ENCODE results near the gene CYTH3. TPM values are rescaled to one million over a fixed set of nuclear protein-coding genes. Genes with fewer than 3 reads are reported as not detected.

CYTH3 gene, protein sequence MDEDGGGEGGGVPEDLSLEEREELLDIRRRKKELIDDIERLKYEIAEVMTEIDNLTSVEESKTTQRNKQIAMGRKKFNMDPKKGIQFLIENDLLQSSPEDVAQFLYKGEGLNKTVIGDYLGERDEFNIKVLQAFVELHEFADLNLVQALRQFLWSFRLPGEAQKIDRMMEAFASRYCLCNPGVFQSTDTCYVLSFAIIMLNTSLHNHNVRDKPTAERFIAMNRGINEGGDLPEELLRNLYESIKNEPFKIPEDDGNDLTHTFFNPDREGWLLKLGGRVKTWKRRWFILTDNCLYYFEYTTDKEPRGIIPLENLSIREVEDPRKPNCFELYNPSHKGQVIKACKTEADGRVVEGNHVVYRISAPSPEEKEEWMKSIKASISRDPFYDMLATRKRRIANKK
- total RNA-seq = 10 to 100 TPM; 14.8 to 29.6 (median 18.7) TPM
- polyA plus RNA-seq = 10 to 100 TPM; 18.9 to 21.6 TPM
- long read RNA-seq, donor 1, full-length matches to known transcripts = 1 of 24 reads
- long read RNA-seq, donor 1, partial matches to known transcripts = 2 of 24 reads
- long read RNA-seq, donor 1, other reads (novel, unspliced or antisense) = 21 of 24 reads
- long read RNA-seq, donor 2, full-length matches to known transcripts = 14 of 19 reads
- long read RNA-seq, donor 2, partial matches to known transcripts = 5 of 19 reads
- long read RNA-seq, donor 2, other reads (novel, unspliced or antisense) = 0 of 19 reads
- long read RNA-seq, donor 3, full-length matches to known transcripts = 64 of 88 reads
- long read RNA-seq, donor 3, partial matches to known transcripts = 6 of 88 reads
- long read RNA-seq, donor 3, other reads (novel, unspliced or antisense) = 18 of 88 reads

DNA sequence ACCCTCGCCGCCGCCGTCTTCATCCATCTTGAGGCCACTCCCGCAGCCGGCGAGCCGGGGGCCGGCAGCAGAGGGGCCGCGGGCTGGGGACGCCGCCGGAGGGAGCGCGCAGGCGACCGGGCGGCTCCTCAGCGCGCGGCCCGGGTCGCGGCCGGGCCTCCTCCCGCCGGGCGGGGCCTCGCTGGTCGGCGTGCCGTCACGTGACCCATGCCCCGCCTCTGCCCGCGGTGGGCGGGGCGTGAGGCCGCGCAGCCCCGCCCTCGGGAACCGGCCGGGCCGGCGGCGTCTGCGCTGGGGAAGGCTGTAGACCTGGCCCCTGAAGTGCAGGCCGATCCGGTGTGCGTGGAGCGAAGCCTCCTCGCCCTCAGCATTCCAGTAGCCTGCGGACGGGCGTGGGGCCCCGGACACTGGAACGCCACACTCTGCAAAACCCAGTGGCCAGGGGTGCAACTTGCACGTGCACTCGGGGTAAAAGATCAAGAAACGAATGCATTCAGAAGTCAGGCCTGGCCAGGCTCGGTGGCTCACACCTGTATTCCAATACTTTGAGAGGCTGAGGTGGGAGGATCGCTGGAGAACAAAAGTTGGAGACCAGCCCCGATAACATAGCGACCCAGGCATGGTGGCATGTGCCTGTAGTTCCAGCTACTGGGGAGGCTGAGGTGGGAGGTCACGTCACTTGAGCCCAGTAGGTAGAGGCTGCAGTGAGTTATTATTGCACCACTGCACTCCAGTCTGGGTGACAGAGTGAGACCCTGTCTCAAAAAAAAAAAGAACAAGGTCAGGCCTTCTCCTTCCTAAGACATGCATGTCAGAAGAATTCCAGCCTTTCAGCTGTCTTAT lies at the start of gene CYTH3:
CYTH3 (minus strand) TSS at position 144 of the 843 bp plus-strand sequence; CDS start at position 27, 117 bp downstream.
- H3K27me3 ChIP-seq = no peaks in the 10 kb centered on the region
- WGBS, 3 donors = 4 to 8% (median 5%) methylated on average over 32 to 67 of the region's 67 CpGs
- H3K4me1 ChIP-seq (ENCODE audit: insufficient read depth) = peaks cover 10% of the 10 kb centered on the region
- H3K9me3 ChIP-seq = no peaks in the 10 kb centered on the region
- no peaks in the 10 kb centered on the region for H3K36me3 ChIP-seq
- H3K27ac ChIP-seq = peak within 1 kb of the TSS; percentile 3 to 63
- intact Hi-C loops (cut with DNase I) = loop anchor here in 1 of 4 donors (2.0 kb wide), 1 partner anchor 44 kb away; no protein-coding TSS in a partner anchor
- TF ChIP-seq POLR2A (IDR thresholded peaks at IDR 0.05) = peak; percentile 36
- TF ChIP-seq, protein P1, sequence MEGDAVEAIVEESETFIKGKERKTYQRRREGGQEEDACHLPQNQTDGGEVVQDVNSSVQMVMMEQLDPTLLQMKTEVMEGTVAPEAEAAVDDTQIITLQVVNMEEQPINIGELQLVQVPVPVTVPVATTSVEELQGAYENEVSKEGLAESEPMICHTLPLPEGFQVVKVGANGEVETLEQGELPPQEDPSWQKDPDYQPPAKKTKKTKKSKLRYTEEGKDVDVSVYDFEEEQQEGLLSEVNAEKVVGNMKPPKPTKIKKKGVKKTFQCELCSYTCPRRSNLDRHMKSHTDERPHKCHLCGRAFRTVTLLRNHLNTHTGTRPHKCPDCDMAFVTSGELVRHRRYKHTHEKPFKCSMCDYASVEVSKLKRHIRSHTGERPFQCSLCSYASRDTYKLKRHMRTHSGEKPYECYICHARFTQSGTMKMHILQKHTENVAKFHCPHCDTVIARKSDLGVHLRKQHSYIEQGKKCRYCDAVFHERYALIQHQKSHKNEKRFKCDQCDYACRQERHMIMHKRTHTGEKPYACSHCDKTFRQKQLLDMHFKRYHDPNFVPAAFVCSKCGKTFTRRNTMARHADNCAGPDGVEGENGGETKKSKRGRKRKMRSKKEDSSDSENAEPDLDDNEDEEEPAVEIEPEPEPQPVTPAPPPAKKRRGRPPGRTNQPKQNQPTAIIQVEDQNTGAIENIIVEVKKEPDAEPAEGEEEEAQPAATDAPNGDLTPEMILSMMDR (IDR thresholded peaks at IDR 0.05) = no peak
- peak within 1 kb of the TSS; percentile 56 for H3K4me3 ChIP-seq
- peak; percentile 74 to 91 (median 84) for DNase-seq

DNA sequence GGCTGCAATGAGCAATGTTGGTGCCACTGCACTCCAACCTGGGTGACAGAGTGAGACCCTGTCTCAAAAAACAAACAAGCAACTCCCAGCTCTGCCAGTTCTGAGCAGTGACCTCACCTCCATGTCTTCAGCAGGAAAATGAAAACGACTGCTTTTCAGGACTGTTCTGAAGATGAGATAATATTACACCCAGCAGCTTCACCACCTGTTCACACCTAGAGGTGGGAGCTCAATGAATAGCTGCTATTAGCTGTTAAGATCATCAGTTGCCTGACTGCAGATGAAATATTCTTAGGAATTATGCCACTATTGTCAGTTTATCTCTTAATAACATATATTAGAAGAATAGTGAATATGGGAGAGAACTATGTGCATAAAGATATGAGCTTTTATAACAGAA lies 48.4 kb upstream of the CYTH3 start:
- Histone ChIP-seq H3K4me1 (ENCODE audit: insufficient read depth) (peaks cover 9% of the 10 kb centered on the region), H3K9me3 (no peaks in the 10 kb centered on the region), H3K36me3 (no peaks in the 10 kb centered on the region), H3K27ac (no peak overlapping the region), H3K27me3 (no peaks in the 10 kb centered on the region), H3K4me3 (no peak overlapping the region)
- TF ChIP-seq EP300 (IDR thresholded peaks at IDR 0.05) = no peak
- TF ChIP-seq POLR2A (IDR thresholded peaks at IDR 0.05) = no peak
- TF ChIP-seq, protein P1 (IDR thresholded peaks at IDR 0.05) = no peak
- WGBS, 3 donors = 41 to 50% (median 48%) methylated on average over 1 of the region's 1 CpG
- DNase-seq = no peak
- intact Hi-C loops (cut with DNase I) = loop anchor here in 3 of 4 donors (5.0 to 10.0 kb wide), 4 partner anchors 158 to 326 kb away; partner anchors contain the start of genes AIMP2 (in 1 of the 3) and PMS2 (in 1 of the 3)

DNA sequence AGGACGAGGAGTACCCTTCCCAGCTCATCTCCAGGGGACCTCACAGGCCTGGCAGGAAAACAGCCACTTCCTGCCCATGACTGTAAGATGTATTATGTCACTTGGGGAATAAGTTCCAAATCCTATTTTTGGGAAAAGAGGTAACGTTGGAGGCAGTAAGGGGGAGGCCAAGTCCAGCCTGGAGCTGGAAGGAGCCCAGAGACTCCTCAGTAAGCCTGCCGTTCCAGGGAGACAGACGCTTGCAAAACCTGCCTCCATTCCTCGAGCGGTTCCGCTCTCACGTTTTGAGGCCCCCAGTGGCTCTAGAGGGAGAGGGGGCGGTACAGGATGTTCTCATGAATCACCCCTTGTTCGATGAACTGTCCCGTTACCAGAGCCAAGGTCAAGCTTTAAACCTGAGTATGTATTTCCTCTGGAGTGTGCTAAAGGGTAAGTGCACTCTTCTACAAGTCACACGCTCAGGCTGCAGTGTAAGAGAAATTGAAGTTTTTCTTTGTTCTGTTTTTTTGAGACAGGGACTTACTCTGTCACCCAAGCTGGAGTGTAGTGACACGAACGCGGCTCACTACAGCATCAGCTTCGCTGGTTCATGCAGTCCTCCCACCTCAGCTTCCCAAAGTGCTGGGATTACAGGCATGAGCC lies 45.5 kb upstream of the CYTH3 start:
- Histone ChIP-seq H3K27ac (no peak overlapping the region), H3K4me3 (no peak overlapping the region), H3K9me3 (no peaks in the 10 kb centered on the region), H3K27me3 (no peaks in the 10 kb centered on the region), H3K36me3 (no peaks in the 10 kb centered on the region), H3K4me1 (ENCODE audit: insufficient read depth) (peaks cover 9% of the 10 kb centered on the region)
- 5 to 11% (median 7%) methylated on average over 16 of the region's 16 CpGs for WGBS, 3 donors
- peak; percentile 32 to 86 (median 76) for DNase-seq
- TF ChIP-seq EP300 (IDR thresholded peaks at IDR 0.05) = no peak
- TF ChIP-seq POLR2A (IDR thresholded peaks at IDR 0.05) = no peak
- TF ChIP-seq, protein P1 (IDR thresholded peaks at IDR 0.05) = no peak
- intact Hi-C loops (cut with DNase I) = loop anchor here in 1 of 4 donors (2.0 kb wide), 1 partner anchor 45 kb away; the partner anchor contains the start of gene CYTH3

Measured in ovary (tissue), 10 donors.